ENCODE measurements around the gene EPC1.

EPC1 gene

GRCh38 chr10:32376771-32377170 lies 29.8 kb upstream of the EPC1 start:
- Histone ChIP-seq H3K9me3 (ENCODE audit: control insufficient read depth, insufficient read depth, low read depth, low read length) (no peaks in the 10 kb centered on the region), H3K4me1 (ENCODE audit: control insufficient read depth, insufficient read depth, low read length) (peaks cover 12% of the 10 kb centered on the region; the same call in 1 of the 2 replicates), H3K36me3 (ENCODE audit: control insufficient read depth in 2 of 2, insufficient read depth in 1 of 2, low read length in 2 of 2) (no peaks in the 10 kb centered on the region), H3K27ac (ENCODE audit: extremely low read depth, low read depth, low read length) (no peak overlapping the region), H3K4me3 (ENCODE audit: low read depth, low read length) (peak overlapping the region; percentile 52)
- CTCF ChIA-PET = interaction anchor here (0.7 to 1.5 kb wide), 4 partner anchors 17 to 786 kb away, joined by 3 to 7 read pairs (median 5); no protein-coding TSS in a partner anchor
- POLR2A ChIA-PET = no interaction called here
- TF ChIP-seq ZNF362 (tag by site-specific recombination; IDR thresholded peaks at IDR 0.05) = no peak
- peak; percentile 42 for TF ChIP-seq PRDM6 (tag by site-specific recombination; IDR thresholded peaks at IDR 0.05)
- no peak for TF ChIP-seq ZNF394 (tag by site-specific recombination; IDR thresholded peaks at IDR 0.05; ENCODE audit: borderline replicate concordance)
- no peak for TF ChIP-seq MZF1 (tag by site-specific recombination; IDR thresholded peaks at IDR 0.05; ENCODE audit: borderline replicate concordance)
- peak; percentile 4; the same call in 1 of the 2 replicates for TF ChIP-seq PRDM1 (tag by site-specific recombination; IDR thresholded peaks at IDR 0.05)

GRCh38 chr10:32376097-32376496 lies 29.1 kb upstream of the EPC1 start:
- no peak for TF ChIP-seq ZBTB44 (tag by site-specific recombination; IDR thresholded peaks at IDR 0.05)
- peak; percentile 91 for TF ChIP-seq ATF2 (tag by site-specific recombination; IDR thresholded peaks at IDR 0.05; ENCODE audit: low read depth)
- Histone ChIP-seq H3K27ac (ENCODE audit: extremely low read depth, low read depth, low read length) (no peak overlapping the region), H3K9me3 (ENCODE audit: control insufficient read depth, insufficient read depth, low read depth, low read length) (no peaks in the 10 kb centered on the region), H3K4me1 (ENCODE audit: control insufficient read depth, insufficient read depth, low read length) (peaks cover 12% of the 10 kb centered on the region; the same call in 1 of the 2 replicates), H3K36me3 (ENCODE audit: control insufficient read depth in 2 of 2, insufficient read depth in 1 of 2, low read length in 2 of 2) (no peaks in the 10 kb centered on the region), H3K4me3 (ENCODE audit: low read depth, low read length) (peak overlapping the region; percentile 52)
- POLR2A ChIA-PET = no interaction called here
- CTCF ChIA-PET = interaction anchor here (1.3 to 1.7 kb wide), 3 partner anchors 9 to 634 kb away, joined by 4 to 7 read pairs (median 6); no protein-coding TSS in a partner anchor

GRCh38 chr10:32375631-32376030 lies 28.7 kb upstream of the EPC1 start:
- TF ChIP-seq ZNF274 (IDR thresholded peaks at IDR 0.05; ENCODE audit: low read length) = no peak
- TF ChIP-seq ZNF274 (tag by site-specific recombination; IDR thresholded peaks at IDR 0.05; ENCODE audit: borderline replicate concordance) = no peak
- no peak for TF ChIP-seq ZNF174 (tag by site-specific recombination; IDR thresholded peaks at IDR 0.05)
- no peak overlapping the region for H3K4me3 ChIP-seq (ENCODE audit: low read depth, low read length)
- ChIA-PET POLR2A (no interaction called here), CTCF (interaction anchor here (0.6 to 1.7 kb wide), 3 partner anchors 9 to 634 kb away, joined by 3 to 7 read pairs (median 4); no protein-coding TSS in a partner anchor)
- H3K36me3 ChIP-seq (ENCODE audit: control insufficient read depth in 2 of 2, insufficient read depth in 1 of 2, low read length in 2 of 2) = no peaks in the 10 kb centered on the region
- no peaks in the 10 kb centered on the region for H3K9me3 ChIP-seq (ENCODE audit: control insufficient read depth, insufficient read depth, low read depth, low read length)
- H3K27ac ChIP-seq (ENCODE audit: extremely low read depth, low read depth, low read length) = no peak overlapping the region
- H3K4me1 ChIP-seq (ENCODE audit: control insufficient read depth, insufficient read depth, low read length) = peaks cover 12% of the 10 kb centered on the region; the same call in 1 of the 2 replicates

GRCh38 chr10:32374605-32375004 lies 27.6 kb upstream of the EPC1 start:
- POLR2A ChIA-PET = no interaction called here
- TF ChIP-seq ZNF660 (tag by site-specific recombination; IDR thresholded peaks at IDR 0.05) (no peak), ATF2 (tag by site-specific recombination; IDR thresholded peaks at IDR 0.05; ENCODE audit: low read depth) (0 out of 2 replicates have a peak, but pooled peaks have one; percentile 15), PRDM10 (tag by site-specific recombination; IDR thresholded peaks at IDR 0.05) (peak; percentile 43; the same call in 1 of the 2 replicates)
- Histone ChIP-seq H3K9me3 (ENCODE audit: control insufficient read depth, insufficient read depth, low read depth, low read length) (no peaks in the 10 kb centered on the region), H3K27ac (ENCODE audit: extremely low read depth, low read depth, low read length) (no peak overlapping the region), H3K4me1 (ENCODE audit: control insufficient read depth, insufficient read depth, low read length) (0 out of 2 replicates have a peak, but pooled peaks cover 6% of the 10 kb centered on the region), H3K4me3 (ENCODE audit: low read depth, low read length) (no peak overlapping the region), H3K36me3 (ENCODE audit: control insufficient read depth in 2 of 2, insufficient read depth in 1 of 2, low read length in 2 of 2) (no peaks in the 10 kb centered on the region)
- CTCF ChIA-PET = interaction anchor here (0.9 kb wide), 1 partner anchor 414 kb away, joined by 3 read pairs; no protein-coding TSS in a partner anchor
